MM.1S (cell line): Measurements from ENCODE around the gene TUBB2A.
"Not testable (repeated sequence)": the region's sequence is repeated elsewhere in the genome, so short reads cannot be mapped to it uniquely, and the experiment has no call there.

Experiments
- DNase-seq: peaks from one replicate; pipeline ENCODE4 v3.0.0-alpha.2; 2015
- H2AFZ ChIP-seq: fragments of 300-600 bp; sonication (generic); 2 replicates; pipeline ENCODE4 v1.6.0; 2016; ENCODE audit warnings: antibody characterized with exemption, low read length
- H3F3A ChIP-seq: fragments of 300-600 bp; sonication (generic); 2 replicates; pipeline ENCODE4 v1.6.1; 2016; ENCODE audit warnings: mild to moderate bottlenecking, antibody characterized with exemption, low read length, moderate library complexity, mixed read lengths; ENCODE audit not compliant: insufficient read depth
- H3K27ac ChIP-seq: fragments of 300-600 bp; sonication (generic); 2 replicates; pipeline ENCODE4 v1.5.1; 2016; ENCODE audit warnings: mild to moderate bottlenecking, low read length
- H3K27me3 ChIP-seq: fragments of 300-600 bp; sonication (generic); replicated peaks from 2 replicates; pipeline ENCODE4 v1.6.0; 2016; ENCODE audit warnings: low read length; ENCODE audit not compliant: insufficient read depth
- H3K36me3 ChIP-seq: fragments of 300-600 bp; sonication (generic); replicated peaks from 2 replicates; pipeline ENCODE4 v1.6.1; 2016; ENCODE audit warnings: mild to moderate bottlenecking, low read length, mixed read lengths; ENCODE audit not compliant: insufficient read depth
- H3K4me1 ChIP-seq: fragments of 300-600 bp; sonication (generic); 2 replicates; pipeline ENCODE4 v1.6.1; 2016; ENCODE audit warnings: low read length, mixed read lengths
- H3K4me2 ChIP-seq: fragments of 300-600 bp; sonication (generic); 2 replicates; pipeline ENCODE4 v1.6.0; 2016; ENCODE audit warnings: low read depth, low read length
- H3K4me3 ChIP-seq: fragments of 300-600 bp; sonication (generic); 2 replicates; pipeline ENCODE4 v1.5.1; 2016; ENCODE audit warnings: low read length, mixed read lengths
- H3K79me2 ChIP-seq: fragments of 300-600 bp; sonication (generic); 2 replicates; pipeline ENCODE4 v1.6.1; 2016; ENCODE audit warnings: mixed run types, low read length, mixed read lengths
- H3K9ac ChIP-seq: fragments of 300-600 bp; sonication (generic); 2 replicates; pipeline ENCODE4 v1.6.1; 2016; ENCODE audit warnings: low read length, mixed read lengths
- H3K9me2 ChIP-seq: fragments of 300-600 bp; sonication (generic); replicated peaks from 2 replicates; pipeline ENCODE4 v1.6.1; 2016; ENCODE audit warnings: mild to moderate bottlenecking, low read length, mixed read lengths; ENCODE audit not compliant: insufficient read depth
- H3K9me3 ChIP-seq: fragments of 300-600 bp; sonication (generic); replicated peaks from 2 replicates; pipeline ENCODE4 v1.6.1; 2016; ENCODE audit warnings: mild to moderate bottlenecking, low read length, mixed read lengths; ENCODE audit not compliant: insufficient read depth
- H4K20me1 ChIP-seq: fragments of 300-600 bp; sonication (generic); 2 replicates; pipeline ENCODE4 v1.6.1; 2016; ENCODE audit warnings: mild to moderate bottlenecking, low read length, moderate library complexity, mixed read lengths; ENCODE audit not compliant: insufficient read depth
- EZH2 ChIP-seq: fragments of 300-600 bp; sonication (generic); optimal IDR thresholded peaks from 2 replicates; pipeline ENCODE3; 2017; ENCODE audit warnings: low read depth, mild to moderate bottlenecking, antibody characterized with exemption, low read length, mixed read lengths
- EZH2phosphoT487 ChIP-seq: fragments of 300-600 bp; sonication (generic); IDR thresholded peaks from 2 replicates; pipeline ENCODE4 v1.6.1; 2018; ENCODE audit warnings: antibody characterized with exemption, low read length
- TF ChIP-seq, protein P1 (sequence below): fragments of 300-600 bp; sonication (generic); IDR thresholded peaks from 2 replicates; pipeline ENCODE4 v1.5.1; 2016; ENCODE audit warnings: antibody characterized with exemption, low read length, mixed read lengths

Gene TUBB2A

DNA sequence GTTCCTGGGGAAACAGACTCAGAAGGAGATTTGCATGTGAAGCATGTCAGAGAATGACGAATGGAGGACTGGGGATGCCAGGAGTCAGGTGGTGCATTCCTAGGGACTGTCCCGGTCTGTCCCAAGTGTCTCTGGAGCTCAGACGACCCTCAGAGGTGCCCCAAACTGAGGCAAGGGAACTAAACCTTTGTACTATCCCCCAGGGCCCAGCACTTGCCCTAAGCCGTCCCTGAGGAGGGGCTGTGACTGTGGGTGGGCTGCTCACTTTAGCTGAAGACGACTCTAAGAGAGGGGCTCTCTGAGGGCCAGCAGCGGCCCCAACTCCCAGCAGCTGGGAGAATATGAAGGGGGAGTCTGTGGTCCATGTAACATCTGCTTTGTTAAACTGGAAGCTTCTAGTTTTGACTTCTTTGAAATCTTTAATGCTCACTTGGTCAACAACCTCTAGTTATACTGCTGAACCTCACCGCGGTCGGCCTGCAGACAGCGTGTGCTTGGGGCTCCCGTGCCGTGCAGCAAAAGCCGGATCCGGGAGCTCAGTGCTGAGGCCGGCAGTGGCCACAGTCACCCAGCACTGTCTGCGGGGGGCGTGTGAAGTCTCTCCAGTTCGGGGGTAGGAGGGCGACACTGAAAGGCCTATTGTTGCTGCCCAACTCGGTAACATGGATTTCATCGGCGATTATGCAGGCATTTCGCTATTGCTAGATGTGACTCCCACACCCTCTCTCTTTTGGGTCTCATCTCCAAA is 35.9 kb upstream of the TUBB2A start:
- Histone ChIP-seq H2AFZ (no peak overlapping the region), H3K9me3 (no peaks in the 10 kb centered on the region), H3K9me2 (no peaks in the 10 kb centered on the region), H3F3A (no peaks in the 10 kb centered on the region), H3K27ac (no peak overlapping the region), H3K4me1 (no peaks in the 10 kb centered on the region), H3K4me3 (no peak overlapping the region), H4K20me1 (no peaks in the 10 kb centered on the region), H3K79me2 (no peaks in the 10 kb centered on the region), H3K4me2 (no peak overlapping the region), H3K9ac (no peak overlapping the region), H3K27me3 (no peaks in the 10 kb centered on the region), H3K36me3 (no peaks in the 10 kb centered on the region)
- DNase-seq, result no peak
- TF ChIP-seq, protein P1, sequence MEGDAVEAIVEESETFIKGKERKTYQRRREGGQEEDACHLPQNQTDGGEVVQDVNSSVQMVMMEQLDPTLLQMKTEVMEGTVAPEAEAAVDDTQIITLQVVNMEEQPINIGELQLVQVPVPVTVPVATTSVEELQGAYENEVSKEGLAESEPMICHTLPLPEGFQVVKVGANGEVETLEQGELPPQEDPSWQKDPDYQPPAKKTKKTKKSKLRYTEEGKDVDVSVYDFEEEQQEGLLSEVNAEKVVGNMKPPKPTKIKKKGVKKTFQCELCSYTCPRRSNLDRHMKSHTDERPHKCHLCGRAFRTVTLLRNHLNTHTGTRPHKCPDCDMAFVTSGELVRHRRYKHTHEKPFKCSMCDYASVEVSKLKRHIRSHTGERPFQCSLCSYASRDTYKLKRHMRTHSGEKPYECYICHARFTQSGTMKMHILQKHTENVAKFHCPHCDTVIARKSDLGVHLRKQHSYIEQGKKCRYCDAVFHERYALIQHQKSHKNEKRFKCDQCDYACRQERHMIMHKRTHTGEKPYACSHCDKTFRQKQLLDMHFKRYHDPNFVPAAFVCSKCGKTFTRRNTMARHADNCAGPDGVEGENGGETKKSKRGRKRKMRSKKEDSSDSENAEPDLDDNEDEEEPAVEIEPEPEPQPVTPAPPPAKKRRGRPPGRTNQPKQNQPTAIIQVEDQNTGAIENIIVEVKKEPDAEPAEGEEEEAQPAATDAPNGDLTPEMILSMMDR, result no peak
- TF ChIP-seq EZH2 (no peak), EZH2phosphoT487 (no peak)

DNA sequence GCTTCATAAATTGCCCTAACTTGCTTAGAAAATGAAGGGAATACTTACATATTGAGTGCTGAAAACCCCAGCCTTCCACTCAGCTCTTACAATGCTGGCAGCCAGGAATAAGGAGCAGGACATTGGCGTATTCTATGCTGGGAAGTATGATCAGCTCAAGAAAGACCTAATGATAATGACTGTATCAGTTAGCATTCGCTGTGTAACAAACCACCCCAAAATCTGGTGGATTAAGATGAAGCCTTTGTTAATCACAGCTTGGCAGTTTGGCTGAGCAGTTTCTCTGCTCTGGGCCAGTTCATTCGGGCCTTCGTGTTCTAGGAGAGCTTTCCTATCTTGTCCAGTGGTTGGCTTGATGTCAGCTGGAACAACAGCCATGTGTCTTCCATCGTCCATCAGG is 33.4 kb upstream of the TUBB2A start:
- Histone ChIP-seq H3K36me3 (no peaks in the 10 kb centered on the region), H3K27me3 (no peaks in the 10 kb centered on the region), H3F3A (no peaks in the 10 kb centered on the region), H3K9me2 (no peaks in the 10 kb centered on the region), H3K79me2 (no peaks in the 10 kb centered on the region), H3K4me3 (no peak overlapping the region), H3K9ac (no peak overlapping the region), H3K9me3 (no peaks in the 10 kb centered on the region), H3K4me1 (no peaks in the 10 kb centered on the region), H2AFZ (no peak overlapping the region), H4K20me1 (no peaks in the 10 kb centered on the region), H3K4me2 (no peak overlapping the region), H3K27ac (no peak overlapping the region)
- TF ChIP-seq EZH2 (no peak), EZH2phosphoT487 (no peak)
- TF ChIP-seq, protein P1, result no peak
- DNase-seq, result no peak

DNA sequence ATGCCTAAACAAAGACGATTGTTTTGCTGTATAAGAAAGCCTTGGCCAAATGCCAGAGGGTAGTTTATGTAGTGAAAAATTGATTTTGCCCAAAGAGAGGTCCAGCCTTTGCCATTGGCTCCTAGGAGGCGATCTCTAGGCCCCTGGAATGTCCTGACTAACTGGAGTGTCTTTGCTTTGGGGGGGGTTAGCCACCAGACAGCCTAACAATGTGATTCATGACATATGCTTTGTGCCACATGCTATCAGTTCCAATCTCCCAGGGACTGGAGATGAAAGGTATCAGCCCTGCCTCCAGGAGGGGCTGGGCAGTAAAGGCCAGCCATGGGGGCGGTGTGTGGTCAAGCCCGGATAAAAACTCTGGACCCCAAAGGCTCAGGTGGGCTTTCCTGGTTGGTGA is 32.7 kb upstream of the TUBB2A start:
- Histone ChIP-seq H3F3A (no peaks in the 10 kb centered on the region), H4K20me1 (no peaks in the 10 kb centered on the region), H3K9me2 (no peaks in the 10 kb centered on the region), H3K36me3 (no peaks in the 10 kb centered on the region), H3K9me3 (no peaks in the 10 kb centered on the region), H3K27ac (no peak overlapping the region), H3K79me2 (no peaks in the 10 kb centered on the region), H3K9ac (no peak overlapping the region), H3K27me3 (no peaks in the 10 kb centered on the region), H2AFZ (no peak overlapping the region), H3K4me3 (no peak overlapping the region), H3K4me1 (no peaks in the 10 kb centered on the region), H3K4me2 (no peak overlapping the region)
- TF ChIP-seq, protein P1, result no peak
- no peak for TF ChIP-seq EZH2
- TF ChIP-seq EZH2phosphoT487, result no peak
- no peak for DNase-seq

DNA sequence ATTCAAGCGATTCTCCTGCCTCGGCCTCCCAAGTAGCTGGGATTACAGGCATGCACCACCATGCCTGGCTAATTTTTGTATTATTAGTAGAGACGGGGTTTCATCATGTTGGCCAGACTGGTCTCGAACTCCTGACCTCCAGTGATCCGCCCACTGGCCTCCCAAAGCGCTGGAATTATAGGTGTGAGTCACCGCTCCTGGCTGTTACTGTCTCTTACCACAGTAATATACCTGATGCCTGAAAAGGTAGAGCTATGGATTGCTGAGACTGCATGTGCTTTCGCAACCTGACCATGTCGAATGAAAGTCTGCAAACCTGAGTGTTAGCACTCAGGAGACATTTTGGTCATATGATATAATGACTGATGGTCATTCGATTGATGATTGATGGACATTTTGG is 31.8 kb upstream of the TUBB2A start:
- H3K9me2 ChIP-seq, H3K4me3 ChIP-seq, H3K9me3 ChIP-seq, H3F3A ChIP-seq, H2AFZ ChIP-seq, H3K27me3 ChIP-seq, H3K27ac ChIP-seq, H3K4me2 ChIP-seq, H3K4me1 ChIP-seq, H4K20me1 ChIP-seq, H3K79me2 ChIP-seq, H3K36me3 ChIP-seq, DNase-seq, H3K9ac ChIP-seq: not testable (repeated sequence)
